UCSD-AML1 (cell line): Measurements from ENCODE around the gene CNTN4.

Source experiments
- DNase-seq: peaks from one replicate; lab custom pipeline; 2025; ENCODE audit not compliant: unreplicated experiment; lab: John Stamatoyannopoulos, UW

Gene CNTN4

DNA sequence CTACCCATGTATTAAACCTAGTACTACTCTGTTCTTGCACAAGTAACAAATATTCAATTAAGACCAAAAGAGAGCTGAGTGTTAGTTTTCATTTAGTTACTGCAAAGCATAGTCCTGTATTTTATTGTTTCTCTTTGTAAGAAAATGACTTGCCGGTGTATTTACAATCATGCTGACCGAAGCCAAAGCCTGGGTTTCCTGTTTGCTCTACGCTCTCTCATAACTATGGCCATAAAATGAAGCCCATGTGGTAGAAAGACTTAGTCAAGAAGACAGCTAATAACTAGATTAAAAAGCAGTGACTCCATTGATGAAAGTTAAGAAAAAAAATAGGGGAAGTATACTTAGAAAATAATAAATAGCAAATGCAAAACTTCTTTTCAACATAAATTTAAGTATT, 479.9 kb downstream of the CNTN4 start:
- DNase-seq: no peak

DNA sequence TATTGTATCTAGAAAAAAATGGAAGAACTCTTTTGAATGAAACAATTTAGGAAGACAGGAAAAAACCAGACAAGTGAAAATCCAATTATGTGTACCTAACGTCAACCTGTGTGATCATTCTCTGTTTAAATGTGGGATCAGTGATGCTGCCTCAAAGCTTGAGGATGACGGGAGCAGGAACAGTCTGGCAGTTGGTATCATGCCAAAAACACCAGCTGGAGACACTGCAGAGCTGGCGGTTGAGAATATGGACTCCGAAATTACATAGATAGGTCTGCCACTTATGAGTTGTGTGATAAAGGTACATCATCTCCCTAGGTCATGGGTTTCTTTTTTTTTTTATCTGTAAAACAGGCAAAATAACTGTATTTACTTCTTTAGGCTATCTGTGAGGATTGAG, 480.5 kb downstream of the CNTN4 start:
- DNase-seq: no peak

DNA sequence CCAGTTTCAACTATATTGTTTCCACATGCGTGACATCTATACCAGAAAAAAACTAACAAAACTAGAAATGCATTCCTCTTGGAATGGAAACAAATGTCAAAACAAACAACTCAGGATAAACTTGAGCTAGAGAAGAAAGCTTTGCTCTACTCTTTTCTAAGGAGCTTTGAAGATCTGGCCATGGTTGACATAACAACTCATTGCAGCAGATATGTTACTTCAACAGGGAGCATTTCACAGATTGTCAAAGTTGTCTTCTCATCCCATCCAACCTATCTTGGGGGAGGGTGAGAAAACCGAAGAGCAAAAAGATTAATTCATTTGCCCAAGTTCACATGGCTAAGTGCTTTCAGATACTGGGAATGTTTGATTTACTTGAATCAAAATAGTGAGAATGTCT, 484.4 kb downstream of the CNTN4 start:
- DNase-seq: no peak

DNA sequence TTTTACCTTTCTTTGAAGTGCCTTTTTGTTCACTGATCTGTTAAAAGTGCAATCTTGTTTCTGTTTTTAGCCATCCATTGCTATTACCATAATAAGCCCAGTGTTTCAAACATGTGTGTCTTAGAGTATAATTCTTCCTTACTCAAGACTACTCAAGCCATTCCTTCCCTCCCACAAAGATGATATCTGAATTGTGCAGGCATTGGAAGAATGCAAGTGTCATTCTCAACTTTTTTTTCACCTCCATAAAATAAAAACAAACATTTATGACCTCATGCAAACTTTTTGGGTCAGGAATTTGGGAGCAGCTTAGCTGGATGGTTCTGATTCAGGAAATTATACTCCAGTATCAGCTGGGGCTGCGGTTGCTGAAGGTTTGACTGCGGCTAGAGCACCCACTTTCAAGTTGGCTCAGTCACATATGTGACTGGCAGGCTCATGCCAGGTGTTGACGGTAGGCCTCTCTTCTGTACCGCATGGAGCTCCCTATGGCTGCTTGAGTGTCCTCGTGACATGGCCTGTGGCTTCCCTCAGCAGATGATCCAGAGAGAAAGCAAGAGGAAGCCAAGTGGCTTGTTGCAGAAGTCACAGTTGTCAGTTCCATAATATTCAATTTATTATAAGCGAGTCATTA, 490.8 kb downstream of the CNTN4 start:
- no peak for DNase-seq

DNA sequence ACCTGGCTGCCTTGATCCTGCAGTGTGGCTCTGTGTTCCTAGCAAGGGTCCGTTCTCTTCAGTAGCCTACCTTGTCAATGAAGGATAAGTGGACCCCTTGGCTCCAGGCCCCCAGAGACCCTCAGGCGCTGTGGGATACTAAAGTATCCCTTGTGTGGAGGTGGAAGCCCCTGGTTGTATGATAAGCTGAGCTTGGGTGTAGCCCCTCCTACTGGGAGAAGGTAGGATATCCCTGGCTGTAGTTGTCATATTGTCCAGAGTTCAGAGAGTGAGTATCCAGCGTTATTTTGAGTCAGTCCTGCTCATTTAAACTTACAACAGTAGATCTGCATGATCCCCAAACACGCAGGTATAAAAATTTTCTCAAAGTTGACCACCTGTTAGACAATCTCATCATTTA, 496.8 kb downstream of the CNTN4 start:
- DNase-seq: no peak

DNA sequence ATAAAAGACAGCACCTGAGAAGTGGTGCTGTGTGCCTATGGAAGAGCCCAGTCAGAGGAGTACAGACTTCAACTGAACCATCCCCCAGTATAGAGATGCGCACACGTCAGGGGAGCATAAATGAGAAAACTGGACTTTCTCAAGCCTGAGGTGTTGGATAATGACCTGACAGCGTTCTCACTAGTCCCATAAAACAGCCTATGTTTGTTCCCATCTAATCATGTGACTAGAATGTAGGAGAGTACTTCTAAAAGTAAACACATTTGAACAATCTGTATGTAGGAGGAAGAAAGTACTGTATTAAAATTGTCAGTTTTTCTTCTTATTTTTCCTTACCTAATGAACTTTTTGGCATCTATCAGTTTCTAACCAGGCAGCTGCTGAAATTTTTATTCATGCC, 498.9 kb downstream of the CNTN4 start:
- no peak for DNase-seq

DNA sequence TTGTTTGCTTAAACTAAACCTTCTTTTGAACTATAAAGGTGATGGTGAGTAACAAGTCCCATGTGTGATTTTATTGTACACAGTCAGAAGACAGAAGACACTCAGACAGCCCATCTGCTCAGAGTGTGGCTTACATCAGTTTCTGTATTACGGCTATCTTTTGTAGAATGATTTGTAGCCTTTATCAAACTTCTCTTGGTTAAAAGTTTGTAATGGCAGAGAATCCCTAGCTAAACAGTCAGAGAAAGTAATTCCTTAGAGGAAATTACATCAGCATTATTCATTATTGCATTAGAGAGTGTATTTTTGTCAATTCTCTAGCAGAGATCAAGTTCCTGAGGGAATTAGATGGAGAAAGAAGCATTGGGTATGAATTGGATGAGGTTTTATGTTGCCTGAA, 500.8 kb downstream of the CNTN4 start:
- no peak for DNase-seq

DNA sequence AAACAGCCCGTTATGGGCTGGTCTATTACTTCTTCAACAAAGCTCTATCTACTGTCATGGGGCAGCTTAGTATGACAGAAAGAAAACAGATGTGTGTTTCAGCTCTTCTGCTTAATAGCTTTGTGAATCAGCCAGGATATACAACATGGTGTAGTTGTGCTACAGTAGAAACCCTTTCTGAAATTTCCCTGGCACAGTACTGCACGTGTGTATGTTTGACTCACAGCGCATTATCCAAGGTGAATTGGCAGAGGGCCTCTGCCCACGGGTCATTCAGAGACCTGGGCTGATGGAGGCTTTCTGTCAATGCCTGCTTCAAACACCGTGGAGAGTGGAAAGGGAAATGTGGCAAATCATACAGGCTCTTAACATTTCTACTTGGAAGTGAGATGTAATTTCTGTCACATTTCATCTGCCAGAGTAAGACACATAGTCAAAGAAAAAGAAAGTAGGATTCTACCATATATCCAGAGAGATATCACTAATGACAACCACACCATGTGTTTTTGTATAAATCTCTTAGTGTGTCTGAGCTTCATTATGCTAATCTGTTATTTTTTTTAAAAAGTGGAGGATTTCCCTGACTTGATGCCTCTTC, 505.1 kb downstream of the CNTN4 start:
- no peak for DNase-seq

DNA sequence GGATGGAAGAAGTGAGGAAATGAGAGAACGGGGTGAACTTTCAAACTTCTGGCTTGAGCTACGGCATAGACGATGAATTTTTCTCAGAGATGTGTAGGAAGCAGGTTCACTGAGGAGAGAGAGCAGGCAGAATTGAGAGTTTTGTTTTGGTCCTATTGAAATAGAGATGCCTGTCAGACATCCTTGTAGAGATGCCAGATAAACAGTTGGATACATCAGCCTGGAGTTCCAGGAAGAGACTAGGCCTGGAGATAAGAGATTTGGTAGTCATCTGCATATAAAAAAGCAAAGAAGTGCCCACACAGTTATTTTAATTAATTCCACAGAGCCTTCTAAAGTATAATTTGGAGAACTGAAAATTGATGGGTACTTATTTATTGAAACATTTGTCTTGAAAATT, 515.9 kb downstream of the CNTN4 start:
- DNase-seq: no peak

DNA sequence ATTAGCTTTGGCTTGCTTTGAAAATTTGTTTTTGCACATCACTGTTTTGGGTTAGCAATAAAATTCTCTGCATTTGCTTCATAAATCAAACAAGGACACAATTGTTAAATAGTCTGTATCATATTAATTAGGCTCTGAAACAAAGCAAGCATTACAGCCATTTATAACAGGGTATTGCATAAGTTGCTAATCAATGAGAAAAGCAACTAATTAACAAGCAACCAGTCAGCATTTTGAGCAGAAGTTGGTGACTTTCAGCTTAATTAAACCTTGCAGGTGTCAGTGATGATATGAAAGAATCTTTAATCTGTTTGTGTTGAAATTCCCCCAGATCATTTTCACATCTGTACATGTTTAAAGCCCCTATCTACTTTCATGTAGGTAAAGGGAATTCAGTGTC, 516.4 kb downstream of the CNTN4 start:
- no peak for DNase-seq

DNA sequence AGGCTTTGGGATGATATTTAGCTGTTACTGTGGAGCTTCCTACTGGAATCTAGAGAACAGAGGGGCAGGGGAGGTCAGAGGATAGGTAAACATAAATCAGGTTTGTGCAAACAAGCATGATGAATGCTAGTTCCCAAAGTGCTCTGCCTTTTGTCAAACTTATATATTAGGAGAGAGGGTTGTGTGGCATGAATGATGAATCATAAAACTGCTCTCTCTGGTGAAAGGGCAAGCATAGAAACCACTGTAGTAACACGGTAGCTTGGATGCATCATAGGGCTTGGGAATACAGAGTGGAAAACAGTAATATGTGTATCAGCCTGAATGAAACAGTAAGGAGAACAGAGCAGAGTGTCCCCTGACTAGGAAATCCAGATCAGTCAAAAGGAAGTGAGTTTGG, 524.8 kb downstream of the CNTN4 start:
- DNase-seq: no peak

DNA sequence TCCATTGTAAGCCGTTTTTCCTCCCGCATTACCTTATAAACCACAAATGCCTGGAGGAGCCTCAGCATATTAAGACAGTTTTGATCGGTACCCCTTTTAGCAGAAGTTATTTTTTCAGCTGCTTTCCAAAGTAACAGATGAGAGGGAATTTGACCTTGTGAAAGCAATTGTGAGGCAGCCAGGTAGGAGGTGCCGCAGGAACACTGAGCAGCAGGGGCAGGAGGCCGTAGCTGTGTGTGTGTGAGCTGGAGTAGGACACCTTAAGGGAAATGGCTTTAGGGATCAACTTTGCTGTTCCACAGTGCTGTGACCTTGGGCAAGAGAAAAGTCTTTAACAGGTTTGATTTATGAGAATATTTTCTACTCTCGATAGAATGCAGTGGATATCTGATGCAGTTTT, 529.5 kb downstream of the CNTN4 start:
- DNase-seq: no peak

DNA sequence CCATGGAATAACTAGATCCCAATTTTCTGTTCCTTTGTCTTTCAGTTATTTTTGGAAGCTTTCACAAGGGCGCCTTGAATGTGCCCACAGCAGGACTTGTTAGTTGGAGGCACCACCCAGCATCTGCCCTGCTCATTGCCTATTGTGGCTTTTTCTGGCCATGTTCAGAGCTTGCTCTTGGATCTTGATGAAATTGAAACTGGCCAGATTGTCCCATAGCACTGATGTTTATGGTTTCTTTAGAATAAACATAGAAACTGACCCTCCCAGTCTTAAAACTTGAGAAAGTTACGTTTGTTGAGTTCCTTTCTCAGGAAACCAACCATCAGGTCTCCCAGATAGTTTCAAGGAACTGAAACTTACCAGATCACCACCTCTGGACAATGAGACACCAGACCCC, 536.8 kb downstream of the CNTN4 start:
- no peak for DNase-seq

DNA sequence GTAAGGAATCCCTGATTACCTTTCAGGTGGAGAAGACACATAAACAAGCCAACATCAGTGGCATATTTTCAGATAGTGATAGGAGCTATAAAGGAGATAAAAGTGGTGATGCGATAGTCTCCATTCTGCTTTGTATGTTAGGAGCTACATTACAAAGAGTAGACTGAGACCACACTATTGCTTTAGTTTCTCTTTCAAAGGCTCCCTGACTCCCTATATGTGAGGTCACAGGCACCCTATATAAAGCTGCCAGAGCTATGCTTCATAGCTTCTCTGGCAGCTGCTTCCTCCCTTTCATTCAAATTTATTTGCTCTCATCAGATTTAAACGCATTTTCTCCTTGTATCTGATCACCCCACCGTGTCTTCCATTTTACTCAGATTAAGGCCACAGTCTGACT, 544.9 kb downstream of the CNTN4 start:
- no peak for DNase-seq

DNA sequence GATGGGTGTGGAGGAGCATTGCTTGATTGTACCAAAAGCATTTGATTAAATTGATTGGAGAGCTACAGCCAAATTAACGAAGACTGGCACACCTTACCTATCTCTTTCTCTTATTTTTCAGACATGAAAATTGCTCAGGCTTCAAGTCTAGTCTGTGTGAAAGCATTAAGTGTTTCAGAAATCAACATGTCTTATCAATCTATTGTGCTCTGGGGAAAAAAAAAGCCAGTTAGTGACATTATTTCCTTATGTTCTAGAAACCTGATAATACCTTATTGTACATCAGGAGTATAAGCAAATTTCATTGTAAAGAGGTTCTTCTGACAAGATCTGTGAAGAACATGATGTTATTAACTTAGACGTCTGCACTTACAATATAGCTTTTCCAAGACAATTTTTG, 546.3 kb downstream of the CNTN4 start:
- no peak for DNase-seq

DNA sequence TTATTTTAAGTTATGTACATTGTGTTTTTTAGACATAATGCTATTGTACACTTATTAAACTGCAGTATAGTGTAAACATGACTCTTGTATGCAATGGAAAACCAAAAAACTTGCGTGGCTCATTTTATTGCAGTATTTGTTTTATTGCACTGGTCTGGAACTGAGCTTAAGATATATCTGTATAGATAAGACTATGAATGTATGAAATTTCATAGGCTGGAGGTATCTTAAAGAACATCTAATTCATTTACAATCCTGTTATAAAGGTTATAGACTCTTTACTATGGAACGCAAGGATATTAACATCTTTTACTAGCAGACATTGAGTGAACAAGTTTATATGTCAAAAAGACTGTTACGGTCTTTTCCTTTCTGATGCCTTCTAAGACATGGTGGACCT, 552.1 kb downstream of the CNTN4 start:
- DNase-seq: no peak

DNA sequence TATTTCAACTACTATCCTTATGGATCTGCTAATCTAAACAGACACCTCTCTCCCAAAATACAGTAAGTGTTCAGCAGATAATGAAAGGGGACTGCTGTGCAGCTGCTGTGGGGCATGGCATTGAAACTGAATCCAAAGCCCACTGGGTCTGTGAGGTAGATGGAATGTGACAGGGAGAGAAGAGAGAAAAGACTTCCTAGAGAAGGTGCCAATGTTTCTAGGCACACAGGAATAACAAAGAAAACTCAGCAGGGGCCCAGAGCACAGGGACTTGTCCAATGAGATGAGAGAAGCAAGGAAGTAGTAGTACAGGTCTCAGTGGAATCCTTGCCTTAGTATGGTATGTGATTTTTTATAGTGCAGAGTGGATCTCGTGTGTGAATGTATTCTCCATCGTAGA, 553.7 kb downstream of the CNTN4 start:
- DNase-seq: no peak

DNA sequence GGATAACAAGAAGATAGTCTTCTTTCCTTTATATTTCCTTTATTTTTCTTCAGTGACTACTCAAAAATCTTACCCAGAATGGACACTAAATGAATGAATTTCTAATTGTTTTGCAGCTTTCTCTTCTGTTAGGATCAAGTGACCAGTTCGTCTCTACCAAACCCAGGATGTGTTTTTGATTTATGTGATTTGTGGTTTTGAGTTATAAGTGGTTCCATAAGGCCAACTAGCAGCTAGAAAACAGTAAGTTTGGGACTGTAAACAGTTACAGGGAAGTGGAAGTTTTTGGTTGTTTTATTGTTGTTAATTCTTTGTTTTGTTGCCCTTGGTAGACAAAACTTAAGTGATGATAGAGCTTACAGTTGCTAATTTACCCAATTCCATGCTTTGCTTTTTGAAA, 555.0 kb downstream of the CNTN4 start:
- no peak for DNase-seq

DNA sequence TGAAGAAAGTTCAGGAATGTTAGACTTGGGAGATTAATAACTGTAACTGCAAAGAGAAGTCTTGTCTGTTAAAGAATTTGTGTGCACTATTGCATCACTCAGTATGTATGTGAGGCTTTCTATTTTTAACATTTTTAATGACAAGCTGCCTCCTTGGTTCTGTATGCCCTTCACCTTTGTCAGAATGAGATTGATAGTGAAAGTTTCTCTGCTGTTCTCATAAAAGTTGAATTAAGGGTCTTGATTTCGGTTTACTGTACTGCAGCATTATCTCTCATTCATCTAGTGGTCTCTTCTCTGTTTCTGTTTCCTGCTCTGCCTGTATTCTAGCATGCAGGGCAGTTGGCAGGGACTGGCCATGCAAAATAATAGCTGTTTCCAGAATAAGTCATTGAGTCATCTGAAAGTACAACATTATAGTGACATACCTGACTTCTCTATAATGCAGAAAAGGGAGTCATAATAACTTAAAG, 556.6 kb downstream of the CNTN4 start:
- DNase-seq: no peak

DNA sequence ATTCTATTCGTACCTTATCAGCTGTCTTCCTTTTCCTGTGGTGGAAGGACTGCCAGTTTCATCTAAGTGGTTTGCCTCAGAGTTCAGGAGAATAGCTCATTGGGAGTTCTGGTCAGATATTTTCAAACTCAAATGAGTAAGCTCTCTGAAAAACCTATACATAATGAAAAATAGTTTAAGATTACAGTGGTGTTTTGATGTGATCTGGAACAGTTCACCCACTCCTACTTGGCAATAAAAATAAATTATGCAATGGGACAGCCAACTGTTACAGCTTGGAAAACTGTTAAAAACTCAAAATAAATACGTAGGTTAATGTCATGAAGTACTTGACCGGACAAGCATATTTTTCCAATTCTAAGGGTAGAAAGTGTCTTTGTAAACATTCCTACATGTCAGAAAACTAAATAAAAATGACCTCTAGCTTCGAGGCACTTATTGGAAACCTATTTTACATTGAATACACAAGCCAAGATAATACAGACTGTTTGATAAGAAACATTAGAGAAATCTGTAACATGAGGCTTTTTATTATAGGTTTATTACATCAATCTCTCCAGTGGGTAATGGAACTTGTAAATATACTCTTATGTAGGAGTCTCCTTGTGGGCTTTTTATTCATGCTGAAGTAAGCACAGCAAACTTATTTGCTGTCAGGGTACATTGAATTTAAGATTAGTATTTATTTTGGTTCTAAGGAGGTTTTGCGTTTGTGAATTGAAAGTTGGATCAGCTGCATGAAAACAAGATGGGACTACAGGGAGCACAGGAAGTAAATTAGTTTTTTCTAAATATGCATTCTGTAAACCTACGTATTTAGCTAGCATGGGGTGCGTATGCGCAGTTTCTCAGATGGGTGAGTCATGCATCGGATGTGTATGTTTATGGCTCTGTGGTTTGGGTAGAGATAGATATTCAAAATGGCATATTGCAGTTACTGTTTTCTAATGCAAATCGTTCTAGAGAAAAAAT, 558.4 kb downstream of the CNTN4 start:
- DNase-seq: no peak

DNA sequence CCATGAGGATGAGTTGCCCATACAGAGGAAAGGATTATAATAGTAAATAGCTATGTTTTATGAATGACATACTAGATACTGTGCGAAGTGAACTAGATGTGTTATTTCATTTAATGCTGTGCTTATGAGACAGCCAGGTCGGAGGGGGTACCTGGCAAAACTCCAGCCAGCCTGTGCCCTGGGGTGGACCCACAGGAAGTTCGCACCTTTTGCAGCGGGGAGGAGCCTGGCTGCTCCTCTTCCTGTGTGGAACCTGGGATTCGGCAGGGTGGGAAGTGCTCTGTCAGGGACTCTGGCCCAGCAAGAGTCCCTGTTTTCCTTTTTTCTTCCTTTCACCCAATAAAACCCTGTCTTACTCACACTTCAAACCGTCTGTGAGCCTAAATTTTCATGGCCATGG, 559.3 kb downstream of the CNTN4 start:
- DNase-seq: no peak

DNA sequence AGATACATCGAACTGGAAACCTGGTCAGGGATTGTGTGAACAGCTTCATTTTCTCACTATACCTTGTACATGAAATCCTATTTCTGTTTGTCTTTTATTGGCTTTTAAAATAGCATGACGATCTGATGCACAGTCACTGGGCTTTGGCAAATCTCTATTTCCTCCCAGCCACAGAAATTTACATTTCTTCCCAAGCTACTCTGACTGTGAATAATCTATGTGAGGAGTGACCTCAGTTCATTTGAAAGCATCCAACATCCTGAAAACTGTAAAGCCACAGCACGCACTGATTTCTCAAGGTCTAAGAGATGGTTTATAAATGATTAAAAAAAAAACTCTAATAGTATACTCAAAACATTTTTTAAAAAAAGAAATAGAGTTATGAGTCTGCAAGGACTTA, 561.2 kb downstream of the CNTN4 start:
- DNase-seq: no peak
